ENCODE measurements around the gene CEBPA. TPM values are rescaled to one million over a fixed set of nuclear protein-coding genes. Genes with fewer than 3 reads are reported as not detected.

The CEBPA gene
- total and polyA plus RNA-seq, 8 donors = 4.4 to 18.7 (median 8.2) TPM

GRCh38 chr19:33292595-33293254 lies 9.6 kb downstream of the CEBPA start:
- intact Hi-C loops (cut with DNase I) = no loop called here
- H3K27ac ChIP-seq = peak overlapping the region in 2 of 4 donors; percentile 50 to 59
- no peak for TF ChIP-seq CTCF (IDR thresholded peaks at IDR 0.05)
- H3K27me3 ChIP-seq = no peaks in the 10 kb centered on the region
- no peak overlapping the region for H3K4me3 ChIP-seq
- 55 to 56% methylated on average over 16 of the region's 16 CpGs for WGBS, 2 donors
- DNase-seq = peak in 2 of 6 donors; percentile 31 to 53
- FAIRE-seq = no peak
- peak; percentile 16 to 49 (median 30) for ATAC-seq
- peaks cover 0 to 14% (median 7%) of the 10 kb centered on the region in 3 donors for H3K4me1 ChIP-seq
- H3K9me3 ChIP-seq = no peaks in the 10 kb centered on the region
- no peaks in the 10 kb centered on the region for H3K36me3 ChIP-seq

- Histone ChIP-seq H3K4me3 (no peak overlapping the region), H3K36me3 (no peaks in the 10 kb centered on the region), H3K4me1 (peaks cover 0 to 14% (median 7%) of the 10 kb centered on the region in 3 donors), H3K9me3 (no peaks in the 10 kb centered on the region), H3K27me3 (no peaks in the 10 kb centered on the region), H3K27ac (no peak overlapping the region)
- WGBS, 2 donors = 84 to 85% methylated on average over 15 of the region's 15 CpGs
- ATAC-seq (peak in 2 of 4 donors; percentile 5 to 17), FAIRE-seq (no peak), DNase-seq (peak in 1 of 6 donors; percentile 22)
- intact Hi-C loops (cut with DNase I) = no loop called here
- no peak for TF ChIP-seq CTCF (IDR thresholded peaks at IDR 0.05)
Observed at GRCh38 chr19:33291623-33292534, 10.5 kb downstream of the CEBPA start.

GRCh38 chr19:33290956-33291622 lies 11.2 kb downstream of the CEBPA start:
- no peaks in the 10 kb centered on the region for H3K9me3 ChIP-seq
- peak in 3 of 6 donors; percentile 12 to 60 (median 50) for DNase-seq
- ATAC-seq = no peak
- intact Hi-C loops (cut with DNase I) = no loop called here
- no peaks in the 10 kb centered on the region for H3K27me3 ChIP-seq
- 83 to 89% methylated on average over 14 of the region's 14 CpGs for WGBS, 2 donors
- H3K4me3 ChIP-seq = no peak overlapping the region
- H3K27ac ChIP-seq = no peak overlapping the region
- no peak for FAIRE-seq
- peaks cover 0 to 14% (median 7%) of the 10 kb centered on the region in 3 donors for H3K4me1 ChIP-seq
- no peaks in the 10 kb centered on the region for H3K36me3 ChIP-seq
- no peak for TF ChIP-seq CTCF (IDR thresholded peaks at IDR 0.05)

GRCh38 chr19:33290082-33290815 lies 12.1 kb downstream of the CEBPA start:
- 79 to 87% methylated on average over 11 of the region's 11 CpGs for WGBS, 2 donors
- no peak overlapping the region for H3K4me3 ChIP-seq
- peaks cover 0 to 14% (median 7%) of the 10 kb centered on the region in 3 donors for H3K4me1 ChIP-seq
- H3K27me3 ChIP-seq = no peaks in the 10 kb centered on the region
- H3K36me3 ChIP-seq = no peaks in the 10 kb centered on the region
- H3K27ac ChIP-seq = no peak overlapping the region
- DNase-seq = peak in 1 of 6 donors; percentile 43
- TF ChIP-seq CTCF (IDR thresholded peaks at IDR 0.05) = no peak
- intact Hi-C loops (cut with DNase I) = no loop called here
- H3K9me3 ChIP-seq = no peaks in the 10 kb centered on the region
- FAIRE-seq = no peak
- no peak for ATAC-seq
